Neural progenitor cell (in vitro differentiated cells): ENCODE measurements around the gene HEMGN. TPM values are rescaled to one million over a fixed set of nuclear protein-coding genes. Genes with fewer than 3 reads are reported as not detected.

Experiments
- DNase-seq: peaks from one replicate; pipeline ENCODE4 v3.0.0-alpha.2; 2016; ENCODE audit warnings: low spot score
- H2AFZ ChIP-seq: fragments of 200-600 bp; sonication (generic); replicated peaks from 2 replicates; pipeline ENCODE4 v1.6.1; 2016; ENCODE audit warnings: antibody characterized with exemption
- H3F3A ChIP-seq: fragments of 200-600 bp; sonication (generic); 2 replicates; pipeline ENCODE4 v1.6.1; 2016; ENCODE audit warnings: antibody characterized with exemption, low read depth
- H3K27ac ChIP-seq: fragments of 200-600 bp; sonication (generic); 2 replicates; pipeline ENCODE4 v1.5.1; 2016; ENCODE audit warnings: mild to moderate bottlenecking
- H3K27me3 ChIP-seq: fragments of 200-600 bp; sonication (generic); 2 replicates; pipeline ENCODE4 v1.6.1; 2016; ENCODE audit warnings: mild to moderate bottlenecking, moderate library complexity
- H3K36me3 ChIP-seq: fragments of 200-600 bp; sonication (generic); 2 replicates; pipeline ENCODE4 v1.5.1; 2016
- H3K4me1 ChIP-seq: fragments of 200-600 bp; sonication (generic); 2 replicates; pipeline ENCODE4 v1.6.1; 2016; ENCODE audit warnings: mixed run types
- H3K4me2 ChIP-seq: fragments of 200-600 bp; sonication (generic); 2 replicates; pipeline ENCODE4 v1.6.1; 2016
- H3K4me3 ChIP-seq: fragments of 200-600 bp; sonication (generic); 2 replicates; pipeline ENCODE4 v1.5.1; 2016
- H3K79me2 ChIP-seq: fragments of 200-600 bp; sonication (generic); 2 replicates; pipeline ENCODE4 v1.6.1; 2016; ENCODE audit warnings: low read depth
- H3K9ac ChIP-seq: fragments of 200-600 bp; sonication (generic); 2 replicates; pipeline ENCODE4 v1.6.1; 2016
- H3K9me3 ChIP-seq: fragments of 200-600 bp; sonication (generic); 2 replicates; pipeline ENCODE4 v1.5.1; 2016; ENCODE audit warnings: low read depth
- H4K20me1 ChIP-seq: fragments of 200-600 bp; sonication (generic); 2 replicates; pipeline ENCODE4 v1.6.1; 2016; ENCODE audit warnings: low read depth
- H3K27ac Mint-ChIP-seq: 3 replicates; pipeline ENCODE4 v1.8.0; 2021; ENCODE audit warnings: mixed read lengths
- H3K27me3 Mint-ChIP-seq: 2 replicates; pipeline ENCODE4 v1.8.0; 2022; ENCODE audit warnings: low read depth, mild to moderate bottlenecking, inconsistent platforms, moderate library complexity, mixed read lengths; ENCODE audit not compliant: insufficient read depth
- H3K36me3 Mint-ChIP-seq: 3 replicates; pipeline ENCODE4 v1.8.0; 2021; ENCODE audit warnings: mixed read lengths
- H3K4me1 Mint-ChIP-seq: 3 replicates; pipeline ENCODE4 v1.8.0; 2021; ENCODE audit warnings: mixed read lengths
- H3K4me3 Mint-ChIP-seq: 3 replicates; pipeline ENCODE4 v1.8.0; 2021; ENCODE audit warnings: mild to moderate bottlenecking, moderate library complexity, mixed read lengths
- H3K9me3 Mint-ChIP-seq: 3 replicates; pipeline ENCODE4 v1.8.0; 2020; ENCODE audit warnings: mixed read lengths
- CTCF ChIP-seq: fragments of 200-600 bp; sonication (generic); IDR thresholded peaks from 2 replicates; pipeline ENCODE4 v1.5.1; 2017; ENCODE audit warnings: antibody characterized with exemption, mild to moderate bottlenecking
- EZH2 ChIP-seq: fragments of 200-600 bp; sonication (generic); IDR thresholded peaks from 2 replicates; pipeline ENCODE4 v1.6.1; 2017; ENCODE audit warnings: antibody characterized with exemption, mild to moderate bottlenecking, moderate library complexity
- EZH2phosphoT487 ChIP-seq: fragments of 200-600 bp; sonication (generic); IDR thresholded peaks from 2 replicates; pipeline ENCODE4 v1.6.1; 2017; ENCODE audit warnings: antibody characterized with exemption
- total RNA-seq: library from RNA; depleted of rRNA; stranded (reverse); fragments of >200 nt; gene quantifications from 2 replicates; pipeline ENCODE4 v1.2.3, GENCODE V29; 2015; ENCODE audit warnings: low replicate concordance

The HEMGN gene
- total RNA-seq, 1 donor from 2014 or later = not detected

- peaks cover 33% of the 10 kb centered on the region for H3K27me3 Mint-ChIP-seq
These were observed 5.4 kb upstream of the HEMGN start for GRCh38 chr9:97943308-97943855.

GRCh38 chr9:97941323-97941722 is 3.4 kb upstream of the HEMGN start:
- no peak overlapping the region for H3K27ac Mint-ChIP-seq
- no peaks in the 10 kb centered on the region for H3K9me3 ChIP-seq
- no peaks in the 10 kb centered on the region for H3K4me1 ChIP-seq
- DNase-seq = no peak
- peaks cover 2% of the 10 kb centered on the region for H3K9me3 Mint-ChIP-seq
- H2AFZ ChIP-seq = no peak overlapping the region
- no peak overlapping the region for H3K4me2 ChIP-seq
- H3K36me3 Mint-ChIP-seq = no peaks in the 10 kb centered on the region
- H3K27me3 ChIP-seq = peaks cover 98% of the 10 kb centered on the region
- no peak overlapping the region for H3K4me3 ChIP-seq
- H3K79me2 ChIP-seq = no peaks in the 10 kb centered on the region
- H3K36me3 ChIP-seq = no peaks in the 10 kb centered on the region
- TF ChIP-seq EZH2phosphoT487 = no peak
- no peak for TF ChIP-seq EZH2
- TF ChIP-seq CTCF = no peak
- no peaks in the 10 kb centered on the region for H4K20me1 ChIP-seq
- H3K27me3 Mint-ChIP-seq = peaks cover 24% of the 10 kb centered on the region
- no peak overlapping the region for H3K9ac ChIP-seq
- no peaks in the 10 kb centered on the region for H3F3A ChIP-seq
- H3K4me3 Mint-ChIP-seq = no peak overlapping the region
- no peaks in the 10 kb centered on the region for H3K4me1 Mint-ChIP-seq
- H3K27ac ChIP-seq = no peak overlapping the region

More at GRCh38 chr9:97943308-97943855, 5.4 kb upstream of the HEMGN start:
- Histone ChIP-seq H3K4me2 (no peak overlapping the region), H3K9me3 (no peaks in the 10 kb centered on the region), H3K27ac (no peak overlapping the region), H3K4me3 (no peak overlapping the region), H3K79me2 (no peaks in the 10 kb centered on the region), H3F3A (no peaks in the 10 kb centered on the region), H3K36me3 (no peaks in the 10 kb centered on the region), H3K27me3 (peaks cover 98% of the 10 kb centered on the region), H3K9ac (no peak overlapping the region), H2AFZ (no peak overlapping the region), H4K20me1 (no peaks in the 10 kb centered on the region), H3K4me1 (no peaks in the 10 kb centered on the region)
- TF ChIP-seq EZH2 (no peak), EZH2phosphoT487 (no peak), CTCF (no peak)
- H3K4me3 Mint-ChIP-seq = no peak overlapping the region
- H3K27ac Mint-ChIP-seq = no peak overlapping the region
- DNase-seq = no peak
- peaks cover 4% of the 10 kb centered on the region for H3K9me3 Mint-ChIP-seq
- no peaks in the 10 kb centered on the region for H3K36me3 Mint-ChIP-seq
- no peaks in the 10 kb centered on the region for H3K4me1 Mint-ChIP-seq

GRCh38 chr9:97940741-97941140 is 2.8 kb upstream of the HEMGN start:
- Histone ChIP-seq H3K27ac (no peak overlapping the region), H3K9me3 (no peaks in the 10 kb centered on the region), H3K4me1 (no peaks in the 10 kb centered on the region), H3K27me3 (peaks cover 100% of the 10 kb centered on the region), H2AFZ (no peak overlapping the region), H3K79me2 (no peaks in the 10 kb centered on the region), H3F3A (no peaks in the 10 kb centered on the region), H3K4me2 (no peak overlapping the region), H3K36me3 (no peaks in the 10 kb centered on the region), H3K4me3 (no peak overlapping the region), H3K9ac (no peak overlapping the region), H4K20me1 (no peaks in the 10 kb centered on the region)
- TF ChIP-seq EZH2 (no peak), CTCF (no peak), EZH2phosphoT487 (no peak)
- DNase-seq = no peak
- no peaks in the 10 kb centered on the region for H3K4me1 Mint-ChIP-seq
- no peak overlapping the region for H3K4me3 Mint-ChIP-seq
- H3K36me3 Mint-ChIP-seq = no peaks in the 10 kb centered on the region
- peaks cover 23% of the 10 kb centered on the region for H3K27me3 Mint-ChIP-seq
- no peak overlapping the region for H3K27ac Mint-ChIP-seq
- no peaks in the 10 kb centered on the region for H3K9me3 Mint-ChIP-seq
